Testis (tissue), 3 donors: Measurements from ENCODE around the gene INSR. TPM values are rescaled to one million over a fixed set of nuclear protein-coding genes. Genes with fewer than 3 reads are reported as not detected.
A peak's percentile ranks its signal among the peaks of the same experiment; 100 is the strongest.

Experiments used
- DNase-seq: peaks from one replicate; pipeline ENCODE4 v3.0.0-alpha.2; 2019
- H3K27ac ChIP-seq, 2 donors: fragments of 200-600 bp; sonication (generic); one replicate each; pipeline ENCODE4 v1.5.1; 2019
- H3K27me3 ChIP-seq: fragments of 200-600 bp; sonication (generic); one replicate; pipeline ENCODE4 v1.5.1; 2019
- H3K36me3 ChIP-seq: fragments of 200-600 bp; sonication (generic); one replicate; pipeline ENCODE4 v1.5.1; 2017; ENCODE audit warnings: low read depth; ENCODE audit errors: missing control alignments
- H3K4me1 ChIP-seq: fragments of 200-600 bp; sonication (generic); one replicate; pipeline ENCODE4 v1.5.1; 2019
- H3K4me3 ChIP-seq, 2 donors: fragments of 200-600 bp; sonication (generic); one replicate each; pipeline ENCODE4 v1.5.1; 2017 to 2019
- H3K9me3 ChIP-seq: fragments of 200-600 bp; sonication (generic); one replicate; pipeline ENCODE4 v1.5.1; 2017
- CTCF ChIP-seq, 3 experiments: fragments of 450-650 bp in 2 of 3; fragments of 200-600 bp in 1 of 3; sonication (generic) in 1 of 3; IDR thresholded peaks; one replicate each; pipeline ENCODE4 v1.5.1; 2016 to 2019; ENCODE audit warnings: antibody characterized with exemption in 3 of 3, mild to moderate bottlenecking in 2 of 3, moderate library complexity in 1 of 3
- POLR2A ChIP-seq: fragments of 450-650 bp; IDR thresholded peaks from one replicate; pipeline ENCODE4 v1.6.1; 2017; ENCODE audit warnings: antibody characterized with exemption, mild to moderate bottlenecking, moderate library complexity
- WGBS, 2 donors: methylation state at CpG; one replicate each; pipeline ENCODE4 v1.1.5; 2018; 5-methylcytosine and 5-hydroxymethylcytosine counted together
- intact Hi-C: fragments of 100-400 bp; cut with DNase I; formaldehyde crosslinking; loops from one replicate; pipeline ENCODE4 v1.15.1; 2023; ENCODE audit warnings: low total_unique reads
- polyA plus RNA-seq: library from polyadenylated mRNA; stranded (reverse); fragments of 350-450 nt; fragmentation: Illumina TruSeq; extraction: RNeasy Lipid Tissue Mini Kit (QIAGEN cat#74804); gene quantifications from one replicate; pipeline ENCODE4 v1.2.3, GENCODE V29; 2014; ENCODE audit warnings: low read depth, low replicate concordance; ENCODE audit not compliant: insufficient read depth
- total RNA-seq, 2 donors: library from RNA; depleted of rRNA; stranded (reverse); fragments of >200 nt; gene quantifications; one replicate each; pipeline ENCODE4 v1.2.3, GENCODE V29; 2016

Gene INSR
- total and polyA plus RNA-seq, 3 donors from 2014 or later: 9.3 to 96.5 (median 85.1) TPM

GRCh38 chr19:7336321-7336973 is 42.2 kb upstream of the INSR start:
- Histone ChIP-seq H3K4me1 (peaks cover 8% of the 10 kb centered on the region), H3K27ac (no peak overlapping the region), H3K4me3 (no peak overlapping the region), H3K36me3 (no peaks in the 10 kb centered on the region), H3K9me3 (no peaks in the 10 kb centered on the region), H3K27me3 (no peaks in the 10 kb centered on the region)
- TF ChIP-seq POLR2A (no peak), CTCF (IDR thresholded peaks at IDR 0.05) (no peak)
- intact Hi-C loops: loop anchor here (5.0 kb wide), 1 partner anchor 184 kb away; no protein-coding TSS in a partner anchor
- WGBS, 2 donors: 87 to 89% methylated on average over 5 to 9 of the region's 9 CpGs
- no peak for DNase-seq

- TF ChIP-seq CTCF (IDR thresholded peaks at IDR 0.05) (no peak), POLR2A (no peak)
Measured at GRCh38 chr19:7333198-7334118, 39.2 kb upstream of the INSR start.

GRCh38 chr19:7331446-7331845 is 37.2 kb upstream of the INSR start:
- Histone ChIP-seq H3K27ac (no peak overlapping the region), H3K36me3 (no peaks in the 10 kb centered on the region), H3K27me3 (no peaks in the 10 kb centered on the region), H3K4me3 (no peak overlapping the region), H3K4me1 (peaks cover 5% of the 10 kb centered on the region), H3K9me3 (no peaks in the 10 kb centered on the region)
- intact Hi-C loops: no loop called here
- DNase-seq: no peak
- 84 to 85% methylated on average over 4 of the region's 4 CpGs for WGBS, 2 donors
- TF ChIP-seq POLR2A (no peak), CTCF (IDR thresholded peaks at IDR 0.05) (no peak)

More at GRCh38 chr19:7333198-7334118, 39.2 kb upstream of the INSR start:
- no peaks in the 10 kb centered on the region for H3K36me3 ChIP-seq
- H3K27me3 ChIP-seq: no peaks in the 10 kb centered on the region
- peaks cover 5% of the 10 kb centered on the region for H3K4me1 ChIP-seq
- DNase-seq: peak; percentile 91
- H3K4me3 ChIP-seq: no peak overlapping the region
- WGBS, 2 donors: 38 to 42% methylated on average over 17 of the region's 17 CpGs
- H3K9me3 ChIP-seq: no peaks in the 10 kb centered on the region
- intact Hi-C loops: no loop called here
- H3K27ac ChIP-seq: peak overlapping the region in 1 of 2 donors; percentile 1

- DNase-seq: no peak
- peaks cover 3% of the 10 kb centered on the region for H3K4me1 ChIP-seq
Measured at GRCh38 chr19:7328647-7329046, 34.4 kb upstream of the INSR start.

More at GRCh38 chr19:7328647-7329046, 34.4 kb upstream of the INSR start:
- Histone ChIP-seq H3K4me3 (no peak overlapping the region), H3K27ac (no peak overlapping the region), H3K36me3 (no peaks in the 10 kb centered on the region), H3K27me3 (no peaks in the 10 kb centered on the region), H3K9me3 (no peaks in the 10 kb centered on the region)
- no peak for TF ChIP-seq POLR2A
- no peak for TF ChIP-seq CTCF (IDR thresholded peaks at IDR 0.05)
- WGBS, 2 donors: 88 to 93% methylated on average over 4 of the region's 4 CpGs
- intact Hi-C loops: no loop called here
